Measurements from ENCODE around the gene TF. TPM values are rescaled to one million over a fixed set of nuclear protein-coding genes. Genes with fewer than 3 reads are reported as not detected.

Gene TF
- total RNA-seq, 4 donors from 2014 or later, result 0.15 to 4.2 (median 1.2) TPM

DNA sequence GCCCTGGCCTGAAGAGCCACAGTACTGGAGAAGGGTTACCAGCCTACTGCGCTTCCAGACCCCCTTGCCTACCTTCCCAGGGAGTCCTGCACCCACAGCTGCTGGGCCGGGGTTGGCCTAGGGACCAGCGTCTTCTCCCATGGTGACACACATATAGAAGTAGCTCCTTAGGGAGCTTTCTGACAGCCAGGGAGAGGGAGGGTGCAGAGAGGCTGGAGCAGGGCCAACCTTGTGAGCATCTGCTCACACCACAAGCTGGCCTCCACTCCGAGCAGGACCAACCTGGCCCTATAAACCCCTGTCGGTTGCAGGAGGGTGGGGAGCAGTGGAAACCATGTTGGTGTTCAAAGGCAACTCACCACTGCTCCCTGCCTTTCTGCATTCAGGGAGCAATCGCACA is 94.6 kb downstream of the TF start:
- WGBS, 2 donors, result 88 to 90% methylated on average over 5 of the region's 6 CpGs
- Histone ChIP-seq H3K36me3 (no peaks in the 10 kb centered on the region), H3K9me3 (no peaks in the 10 kb centered on the region)

DNA sequence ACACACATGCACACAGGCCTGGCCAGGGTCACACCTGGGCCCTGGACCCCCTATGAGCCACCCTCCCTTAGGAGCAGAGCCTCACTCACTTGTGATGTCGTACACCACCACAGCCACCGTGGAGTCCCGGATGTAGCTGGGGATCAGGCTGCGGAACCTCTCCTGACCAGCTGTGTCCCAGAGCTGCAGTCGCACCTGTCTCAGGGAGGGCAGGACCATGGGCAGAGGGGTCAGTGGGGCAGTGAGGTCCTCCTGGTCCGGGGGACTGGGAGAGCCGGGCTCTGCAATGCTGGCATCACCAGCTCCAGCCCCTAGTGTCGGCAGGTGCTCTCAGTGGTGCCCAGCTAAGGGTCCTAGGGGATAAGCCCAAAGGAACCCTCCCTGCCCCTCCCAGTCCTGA is 95.0 kb downstream of the TF start:
- no peaks in the 10 kb centered on the region for H3K27me3 ChIP-seq
- DNase-seq, result no peak
- intact Hi-C loops (cut with DNase I), result no loop called here
- WGBS, 2 donors, result 90 to 100% methylated on average over 1 to 5 of the region's 8 CpGs
- no peaks in the 10 kb centered on the region for H3K4me1 ChIP-seq
- H3K36me3 ChIP-seq, result no peaks in the 10 kb centered on the region
- H3K9me3 ChIP-seq, result no peaks in the 10 kb centered on the region
- H3K27ac ChIP-seq, result no peak overlapping the region
- TF ChIP-seq POLR2A (IDR thresholded peaks at IDR 0.05), result no peak
- TF ChIP-seq, protein P1, sequence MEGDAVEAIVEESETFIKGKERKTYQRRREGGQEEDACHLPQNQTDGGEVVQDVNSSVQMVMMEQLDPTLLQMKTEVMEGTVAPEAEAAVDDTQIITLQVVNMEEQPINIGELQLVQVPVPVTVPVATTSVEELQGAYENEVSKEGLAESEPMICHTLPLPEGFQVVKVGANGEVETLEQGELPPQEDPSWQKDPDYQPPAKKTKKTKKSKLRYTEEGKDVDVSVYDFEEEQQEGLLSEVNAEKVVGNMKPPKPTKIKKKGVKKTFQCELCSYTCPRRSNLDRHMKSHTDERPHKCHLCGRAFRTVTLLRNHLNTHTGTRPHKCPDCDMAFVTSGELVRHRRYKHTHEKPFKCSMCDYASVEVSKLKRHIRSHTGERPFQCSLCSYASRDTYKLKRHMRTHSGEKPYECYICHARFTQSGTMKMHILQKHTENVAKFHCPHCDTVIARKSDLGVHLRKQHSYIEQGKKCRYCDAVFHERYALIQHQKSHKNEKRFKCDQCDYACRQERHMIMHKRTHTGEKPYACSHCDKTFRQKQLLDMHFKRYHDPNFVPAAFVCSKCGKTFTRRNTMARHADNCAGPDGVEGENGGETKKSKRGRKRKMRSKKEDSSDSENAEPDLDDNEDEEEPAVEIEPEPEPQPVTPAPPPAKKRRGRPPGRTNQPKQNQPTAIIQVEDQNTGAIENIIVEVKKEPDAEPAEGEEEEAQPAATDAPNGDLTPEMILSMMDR (IDR thresholded peaks at IDR 0.05), result no peak
- no peak overlapping the region for H3K4me3 ChIP-seq (replicated peaks in 1 of 3)

More for the DNA sequence above, 94.6 kb downstream of the TF start:
- intact Hi-C loops (cut with DNase I), result no loop called here
- no peak for DNase-seq
- H3K4me1 ChIP-seq, result no peaks in the 10 kb centered on the region
- H3K27ac ChIP-seq, result no peak overlapping the region
- H3K4me3 ChIP-seq (replicated peaks in 1 of 3), result no peak overlapping the region
- no peaks in the 10 kb centered on the region for H3K27me3 ChIP-seq
- TF ChIP-seq, protein P1 (IDR thresholded peaks at IDR 0.05), result no peak
- no peak for TF ChIP-seq POLR2A (IDR thresholded peaks at IDR 0.05)

DNA sequence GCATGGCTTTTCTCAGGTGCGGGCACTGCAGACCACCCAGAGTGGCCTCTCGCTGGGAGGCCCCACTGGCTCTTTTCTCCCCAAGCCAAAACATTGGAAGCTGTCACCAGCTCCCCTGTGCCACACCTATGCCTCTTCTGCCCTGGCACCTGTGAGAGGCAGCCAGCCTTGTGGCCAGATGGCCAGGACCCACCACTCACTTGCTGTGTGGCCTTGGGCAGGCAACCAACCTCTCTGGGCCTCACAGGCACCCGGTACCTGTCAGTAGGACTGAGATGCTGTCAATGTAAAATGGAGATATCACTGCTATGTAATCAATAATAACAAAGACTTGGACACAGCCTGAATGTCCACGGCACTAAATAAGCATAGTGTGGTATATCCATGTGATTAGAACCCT is 96.0 kb downstream of the TF start:
- DNase-seq, result no peak
- H3K4me1 ChIP-seq, result no peaks in the 10 kb centered on the region

GRCh38 chr3:133843634-133844033 is 97.4 kb downstream of the TF start:
- 82 to 84% methylated on average over 7 of the region's 7 CpGs for WGBS, 2 donors
- DNase-seq, result no peak
- Histone ChIP-seq H3K27me3 (no peaks in the 10 kb centered on the region), H3K4me1 (no peaks in the 10 kb centered on the region), H3K9me3 (no peaks in the 10 kb centered on the region), H3K36me3 (no peaks in the 10 kb centered on the region), H3K27ac (no peak overlapping the region), H3K4me3 (replicated peaks in 1 of 3) (no peak overlapping the region)
- intact Hi-C loops (cut with DNase I), result no loop called here
- TF ChIP-seq, protein P1 (IDR thresholded peaks at IDR 0.05), result no peak
- TF ChIP-seq POLR2A (IDR thresholded peaks at IDR 0.05), result no peak

More for the DNA sequence above, 96.0 kb downstream of the TF start:
- no peak overlapping the region for H3K4me3 ChIP-seq (replicated peaks in 1 of 3)
- no peaks in the 10 kb centered on the region for H3K9me3 ChIP-seq
- TF ChIP-seq, protein P1 (IDR thresholded peaks at IDR 0.05), result no peak
- no peak for TF ChIP-seq POLR2A (IDR thresholded peaks at IDR 0.05)
- H3K27me3 ChIP-seq, result no peaks in the 10 kb centered on the region
- 72 to 85% methylated on average over 3 to 4 of the region's 4 CpGs for WGBS, 2 donors
- no peaks in the 10 kb centered on the region for H3K36me3 ChIP-seq
- intact Hi-C loops (cut with DNase I), result no loop called here
- no peak overlapping the region for H3K27ac ChIP-seq

- H3K36me3 ChIP-seq, result no peaks in the 10 kb centered on the region
- no peak for DNase-seq
- no peaks in the 10 kb centered on the region for H3K9me3 ChIP-seq
- no peak for TF ChIP-seq POLR2A (IDR thresholded peaks at IDR 0.05)
- TF ChIP-seq, protein P1 (IDR thresholded peaks at IDR 0.05), result no peak
- H3K27me3 ChIP-seq, result no peaks in the 10 kb centered on the region
- 93 to 94% methylated on average over 4 of the region's 4 CpGs for WGBS, 2 donors
- H3K4me3 ChIP-seq (replicated peaks in 1 of 3), result no peak overlapping the region
- H3K4me1 ChIP-seq, result no peaks in the 10 kb centered on the region
- H3K27ac ChIP-seq, result no peak overlapping the region
- intact Hi-C loops (cut with DNase I), result no loop called here
These were observed 98.9 kb downstream of the TF start for GRCh38 chr3:133845127-133845526.

Small RNAs within 50 kb of the gene (small RNA-seq; reads per million reads assigned to genes)
- gene RNA5SP140, result not detected

Other genes with a start within 250 kb of the TF start
- gene CDV3, start 172.7 kb upstream of the TF start, total RNA-seq, result 100 to 1,000 TPM; 147 to 177 (median 166) TPM
- 10 to 100 TPM; 25.5 to 46.7 (median 29.4) TPM for gene TOPBP1, start 84.5 kb upstream of the TF start, total RNA-seq
- gene SRPRB, start 59.4 kb downstream of the TF start, total RNA-seq, result 10 to 100 TPM; 26.9 to 55.9 (median 45.2) TPM
- gene RAB6B, start 149.5 kb downstream of the TF start, total RNA-seq, result 1 to 10 TPM; 4.4 to 6.2 (median 5.6) TPM